Amniotic stem cell (primary cell): ENCODE results near the gene ACSL5.
A peak's percentile ranks its signal among the peaks of the same experiment; 100 is the strongest.
"Not testable (repeated sequence)": the region's sequence is repeated elsewhere in the genome, so short reads cannot be mapped to it uniquely, and the experiment has no call there.

ENCODE experiments used
- DNase-seq: peaks from one replicate; lab custom pipeline; 2025; lab: John Stamatoyannopoulos, UW

Gene ACSL5

GRCh38 chr10:112409755-112410154 lies 35.8 kb downstream of the ACSL5 start:
- no peak for DNase-seq

DNA sequence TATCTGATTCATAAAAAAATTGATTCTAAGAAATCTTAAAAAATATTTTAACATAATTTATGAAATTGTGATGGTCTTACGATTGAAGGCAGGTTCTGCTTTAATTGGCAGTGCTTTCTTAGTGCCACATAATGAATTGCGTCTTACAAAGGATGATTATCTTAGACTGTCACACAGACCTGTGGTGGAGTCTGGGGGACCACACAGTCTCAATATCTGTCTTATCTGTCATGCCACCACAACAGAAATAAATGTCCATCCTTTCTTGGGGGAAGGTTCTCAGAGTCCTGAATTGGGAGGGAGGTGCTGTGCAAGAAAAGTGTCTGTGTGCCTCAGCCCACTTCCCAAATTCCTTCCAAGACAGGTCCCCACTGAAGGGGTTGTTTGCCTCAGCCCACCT lies 38.8 kb downstream of the ACSL5 start:
- no peak for DNase-seq

DNA sequence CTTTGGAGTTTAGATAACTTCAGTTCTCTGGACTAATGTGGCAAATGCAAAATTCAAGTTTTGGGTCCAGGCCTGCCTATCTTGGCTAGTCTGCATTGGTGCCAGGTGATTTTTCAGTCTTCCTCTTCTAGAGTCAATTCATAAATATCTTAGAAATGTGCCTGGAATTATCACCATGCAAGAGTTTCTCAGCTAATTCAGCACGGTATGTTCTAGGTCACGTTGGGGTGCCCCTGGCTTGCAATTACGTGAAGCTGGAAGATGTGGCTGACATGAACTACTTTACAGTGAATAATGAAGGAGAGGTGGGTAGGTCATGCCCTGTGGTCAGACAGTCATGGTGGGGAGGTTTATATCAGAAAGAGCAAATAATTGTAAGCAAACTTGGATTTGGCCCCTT lies 47.8 kb downstream of the ACSL5 start:
- DNase-seq, result no peak

- DNase-seq, result no peak
These were observed 50.7 kb downstream of the ACSL5 start for GRCh38 chr10:112424651-112425050.

DNA sequence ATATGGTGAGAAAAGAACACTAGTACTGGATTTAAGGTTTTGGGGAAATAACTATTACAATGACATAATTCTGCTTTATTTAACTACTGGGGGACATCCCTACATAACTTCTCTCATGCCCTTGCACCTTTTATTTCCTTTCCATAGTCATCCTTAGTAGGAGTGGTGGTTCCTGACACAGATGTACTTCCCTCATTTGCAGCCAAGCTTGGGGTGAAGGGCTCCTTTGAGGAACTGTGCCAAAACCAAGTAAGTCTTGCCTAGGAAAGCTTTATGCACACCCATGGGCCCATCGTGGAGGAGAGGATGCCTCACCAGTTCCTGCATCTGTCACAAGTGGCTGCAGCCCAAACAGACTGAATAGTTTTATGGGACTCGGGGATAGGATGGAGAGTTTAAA lies 52.2 kb downstream of the ACSL5 start:
- DNase-seq, result no peak

DNA sequence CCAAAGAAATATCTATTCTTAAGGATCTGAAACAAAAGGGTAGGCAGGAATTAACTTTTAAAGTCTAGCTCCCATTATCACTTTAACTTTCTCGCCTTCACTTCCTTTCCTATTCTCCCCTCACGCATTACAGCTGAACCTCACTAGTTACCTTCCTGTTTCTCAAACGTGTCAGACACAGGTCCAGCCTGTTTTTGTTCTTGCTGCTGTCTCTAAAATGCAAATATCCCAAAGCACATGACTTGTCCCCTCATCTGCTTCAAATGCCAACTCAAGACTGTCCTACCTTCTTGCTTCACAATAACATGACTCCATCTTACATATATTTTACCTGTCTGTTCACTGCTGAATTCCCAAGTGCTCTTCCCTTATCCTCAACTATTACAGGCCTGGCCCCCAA lies 55.2 kb downstream of the ACSL5 start:
- DNase-seq, result no peak

GRCh38 chr10:112429654-112430230 lies 55.8 kb downstream of the ACSL5 start:
- no peak for DNase-seq

- no peak for DNase-seq
These were observed 59.2 kb downstream of the ACSL5 start for GRCh38 chr10:112433136-112433535.

DNA sequence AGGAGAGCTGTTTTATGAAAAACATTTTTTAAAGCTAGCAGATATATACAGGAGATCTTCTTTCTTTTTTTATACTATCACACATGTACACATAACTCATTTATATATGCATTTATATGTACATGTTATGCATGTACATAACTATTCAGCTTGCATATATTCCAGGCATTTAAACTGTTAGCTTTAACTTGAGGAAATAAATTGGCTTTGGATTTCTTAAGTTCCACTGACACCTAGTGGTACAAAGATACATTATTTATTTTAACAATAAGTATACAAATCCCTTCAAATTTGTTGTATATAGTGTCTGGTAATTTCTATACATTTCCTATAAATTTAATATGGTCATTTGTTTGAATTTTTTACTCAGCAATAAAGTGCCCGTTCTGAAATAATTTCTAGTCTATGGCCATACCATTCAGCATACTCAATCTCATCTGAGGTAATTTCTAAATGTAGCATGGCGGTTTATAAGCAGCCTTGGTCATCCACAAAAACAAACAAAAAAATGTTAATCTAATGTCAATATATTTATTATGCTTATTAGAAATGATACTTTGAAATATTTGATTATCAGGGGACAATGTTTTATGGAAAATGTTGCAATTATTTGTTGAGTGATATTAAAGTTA lies 61.2 kb downstream of the ACSL5 start:
- no peak for DNase-seq

DNA sequence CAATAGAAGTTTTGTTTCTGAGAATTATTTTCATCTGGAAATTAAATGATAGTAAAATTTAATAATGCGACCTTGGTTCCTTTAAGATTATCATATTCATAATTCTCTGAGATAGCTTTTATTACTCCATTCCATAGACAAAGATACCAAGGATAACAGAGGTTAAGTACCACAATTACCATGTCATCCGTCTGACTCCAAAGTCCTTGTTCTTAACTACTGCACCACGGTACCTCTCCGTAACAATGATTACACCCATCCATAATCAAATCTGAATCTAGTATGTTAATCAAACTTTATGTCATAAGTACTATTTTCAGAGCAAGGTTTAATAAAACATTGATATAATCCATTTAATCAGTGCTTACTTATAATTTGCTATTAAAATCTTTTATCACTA lies 64.4 kb downstream of the ACSL5 start:
- no peak for DNase-seq

- no peak for DNase-seq
These were observed 67.6 kb downstream of the ACSL5 start for GRCh38 chr10:112441520-112441919.

DNA sequence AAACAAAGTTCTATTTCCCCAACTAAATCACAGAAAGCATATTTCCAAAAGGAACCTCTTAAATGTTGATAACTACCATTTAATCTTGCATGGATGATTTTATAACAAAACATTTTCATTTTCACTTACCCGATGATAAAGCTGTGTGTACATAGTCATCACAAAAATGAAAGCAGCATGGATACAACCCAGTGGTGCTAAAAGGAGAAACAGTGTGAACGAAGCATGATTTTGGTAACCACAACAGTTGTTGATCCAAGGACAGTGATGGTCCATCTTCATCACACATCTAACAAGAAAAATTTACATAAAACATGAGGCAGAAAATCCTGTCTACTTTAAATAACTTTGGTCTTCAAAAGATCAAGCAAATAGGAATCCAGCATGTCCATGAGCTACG lies 68.1 kb downstream of the ACSL5 start:
- no peak for DNase-seq

DNA sequence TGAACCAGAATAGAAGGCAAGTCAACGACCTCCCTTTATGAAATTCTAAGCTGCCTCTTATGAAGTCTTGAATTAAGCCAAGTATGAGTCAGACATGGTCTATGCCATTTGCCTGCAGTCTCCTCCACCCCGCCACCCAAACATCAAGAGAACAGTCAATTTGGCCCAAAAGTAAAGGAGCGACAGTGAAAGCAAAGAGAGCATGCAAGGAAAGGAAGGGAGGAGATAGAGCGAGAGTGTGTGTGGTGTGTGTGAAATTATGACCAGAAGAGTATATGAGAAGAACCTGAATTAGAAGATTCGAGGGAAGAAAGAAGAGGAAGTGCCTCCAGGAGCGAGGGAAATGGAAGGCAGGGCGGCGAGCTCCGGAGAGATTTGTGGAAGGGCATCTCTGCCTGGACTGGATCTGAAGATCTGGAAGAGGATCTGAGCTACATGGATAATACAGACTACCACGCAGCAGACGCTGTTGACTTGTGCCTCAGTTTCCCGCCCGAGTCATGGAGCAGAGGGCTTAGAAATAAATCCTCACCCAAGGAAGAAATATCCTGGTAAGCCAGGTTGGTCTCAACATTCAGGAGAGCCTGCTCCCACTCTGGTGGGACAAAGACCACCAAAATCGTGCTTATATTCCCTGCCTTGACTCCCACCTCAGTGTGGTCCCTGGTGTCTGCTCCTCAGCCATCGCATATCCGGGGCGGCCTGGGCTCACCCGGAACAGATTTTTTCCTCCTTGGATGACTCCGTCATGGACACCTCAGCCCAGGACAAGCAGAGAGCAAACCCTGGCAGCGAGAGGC lies 72.3 kb downstream of the ACSL5 start:
- DNase-seq, result no peak

GRCh38 chr10:112446855-112447619 lies 73.1 kb downstream of the ACSL5 start, which contains the start of the genes VTI1A and ZDHHC6:
VTI1A (plus strand) TSS chr10:112447215; CDS start chr10:112447374, 159 bp downstream.
ZDHHC6 (minus strand) TSS chr10:112446914; CDS start chr10:112445436, 1,478 bp downstream.
- DNase-seq, result peak; percentile 59

- DNase-seq, result no peak
These were observed 73.7 kb downstream of the ACSL5 start for GRCh38 chr10:112447620-112447928.

DNA sequence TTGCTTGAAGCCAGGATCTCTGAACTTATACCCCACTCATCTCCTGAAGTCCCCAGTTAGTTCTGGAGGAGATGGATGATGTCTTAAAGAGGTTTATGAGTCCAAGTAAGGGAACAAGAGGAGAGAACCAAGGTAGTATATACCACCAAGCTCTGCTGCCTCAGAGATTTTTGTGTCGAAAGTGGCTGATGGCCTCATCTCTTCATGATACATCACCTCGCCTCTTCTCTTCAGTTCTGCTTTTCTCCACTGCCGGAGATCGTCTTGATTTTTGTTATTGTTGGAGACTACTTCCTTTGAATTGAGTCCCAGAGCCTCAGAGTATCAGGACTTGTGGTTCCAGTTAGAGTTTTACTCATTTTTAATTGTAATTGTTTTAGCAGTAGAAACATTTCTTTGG lies 75.0 kb downstream of the ACSL5 start:
- no peak for DNase-seq

DNA sequence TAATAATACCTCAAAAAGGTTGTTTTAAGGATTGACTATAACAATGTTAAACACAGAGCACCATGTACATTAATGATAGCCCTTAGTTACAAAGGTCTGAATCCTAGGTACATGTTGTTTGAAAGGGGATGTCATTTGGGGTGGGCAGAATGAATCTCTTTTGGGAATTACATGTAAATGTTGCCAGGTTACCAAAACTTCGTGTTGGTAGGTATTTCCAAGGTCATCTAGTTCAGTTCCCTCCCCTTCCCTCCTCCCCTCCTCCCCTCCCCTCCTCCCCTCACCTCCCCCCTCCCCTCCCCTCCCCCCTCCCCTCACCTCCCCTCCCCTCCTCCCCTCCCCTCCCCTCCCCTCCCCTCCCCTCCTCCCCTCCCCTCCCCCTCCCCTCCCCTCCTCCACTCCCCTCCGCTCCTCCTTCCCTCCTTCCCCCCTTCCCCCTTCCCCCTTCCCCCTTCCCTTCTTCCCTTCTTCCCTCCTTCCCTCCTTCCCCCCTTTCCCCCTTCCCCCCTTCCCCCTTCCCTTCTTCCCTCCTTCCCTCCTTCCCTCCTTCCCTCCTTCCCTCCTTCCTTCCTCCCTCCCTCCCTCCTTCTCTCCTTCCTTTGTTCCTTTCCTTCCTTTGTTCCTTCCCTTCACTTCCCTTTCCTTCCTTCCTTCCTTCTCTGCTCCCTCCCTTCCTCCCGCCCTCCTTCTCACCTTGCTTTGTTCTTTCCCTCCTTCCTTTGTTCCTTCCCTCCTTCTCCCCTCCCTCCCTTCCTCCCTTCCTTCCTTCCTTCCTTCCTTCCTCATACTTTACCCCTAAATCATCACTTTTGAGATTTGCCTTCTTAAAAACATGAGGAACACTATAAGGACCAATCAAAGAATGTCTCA lies 81.2 kb downstream of the ACSL5 start:
- no peak for DNase-seq

DNA sequence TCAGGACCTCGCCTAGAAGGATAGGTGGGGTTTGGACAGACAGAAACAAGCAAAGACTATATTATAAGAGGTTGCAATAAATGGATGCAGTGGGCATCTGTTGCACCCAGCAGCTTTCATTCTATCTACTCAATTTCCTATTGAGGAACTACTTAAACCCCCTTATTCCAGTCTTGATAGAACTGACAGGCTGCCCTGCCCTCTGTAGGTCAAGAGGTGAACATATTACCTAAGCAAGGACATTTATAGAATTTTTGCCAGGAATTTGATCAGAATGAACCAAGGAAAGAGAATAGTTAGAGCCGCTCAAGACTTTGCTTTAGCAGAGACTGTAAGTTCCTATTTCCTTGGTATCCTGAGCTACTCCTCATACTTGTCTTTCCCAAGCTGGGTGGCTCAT lies 82.6 kb downstream of the ACSL5 start:
- no peak for DNase-seq

- DNase-seq, result no peak
These were observed 86.5 kb downstream of the ACSL5 start for GRCh38 chr10:112460366-112460765.

DNA sequence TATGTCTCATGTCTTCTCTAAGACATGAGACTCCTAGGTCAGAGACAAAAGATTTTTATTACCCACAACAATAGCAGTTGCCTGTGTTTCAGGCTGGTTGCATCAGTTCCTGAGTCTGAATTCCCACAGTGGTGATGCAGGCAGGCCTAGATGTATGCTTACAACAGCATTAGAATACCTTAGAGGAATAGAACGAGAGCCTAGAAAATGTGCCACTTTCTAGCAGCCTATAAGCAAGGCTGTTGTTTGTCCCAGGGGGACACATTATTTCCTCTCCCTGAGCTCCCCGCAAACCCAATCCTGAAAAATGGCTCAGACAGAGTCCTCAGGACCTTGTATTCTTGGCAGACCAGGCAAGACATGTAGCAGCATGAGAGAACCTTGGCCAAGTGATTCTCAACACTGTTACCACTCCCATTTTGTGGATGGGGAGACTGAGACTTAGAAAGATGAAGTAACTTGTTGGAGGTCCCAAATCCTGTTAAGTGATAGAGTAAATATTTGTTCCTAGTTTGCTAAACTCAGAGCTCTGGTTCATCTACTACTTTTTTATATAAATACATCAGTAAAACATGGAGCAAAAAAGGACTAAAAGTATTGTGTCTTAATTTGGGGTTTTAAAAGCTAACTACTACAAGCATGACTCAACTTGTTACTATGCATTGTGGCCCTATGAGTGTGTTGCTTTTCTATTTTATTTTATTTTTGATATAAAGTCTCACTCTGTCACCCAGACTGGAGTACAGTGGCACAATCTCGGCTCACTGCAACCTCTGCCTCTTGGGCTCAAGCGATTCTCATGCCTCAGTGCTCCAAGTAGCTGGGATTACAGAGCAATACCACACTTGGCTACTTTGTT lies 87.3 kb downstream of the ACSL5 start:
- no peak for DNase-seq

DNA sequence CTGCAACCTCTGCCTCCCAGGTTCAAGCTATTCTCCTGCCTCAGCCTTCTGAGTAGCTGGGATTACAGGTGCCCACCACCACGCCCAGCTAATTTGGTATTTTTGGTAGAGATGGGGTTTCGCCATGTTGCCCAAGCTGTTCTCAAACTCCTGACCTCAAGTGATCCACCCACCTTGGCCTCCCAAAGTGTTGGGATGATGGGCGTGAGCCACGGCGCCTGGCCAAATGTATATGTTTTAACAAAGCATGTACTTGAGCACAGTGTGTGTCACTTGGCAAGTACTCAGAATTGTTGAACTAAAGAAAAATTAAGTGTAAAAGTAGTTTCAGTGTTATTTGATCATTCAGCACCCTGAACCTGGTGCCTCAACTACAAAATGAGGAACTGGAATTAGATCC lies 90.2 kb downstream of the ACSL5 start:
- DNase-seq, result not testable (repeated sequence)
